GM12801 (cell line): ENCODE results near the gene FDX1.

Source experiments
- CTCF ChIP-seq: IDR thresholded peaks from one replicate; pipeline ENCODE4 v1.5.1; 2011; ENCODE audit warnings: control low read depth; ENCODE audit not compliant: insufficient read length; ENCODE audit errors: extremely low read depth

FDX1 gene

GRCh38 chr11:110450246-110450645 is 20.5 kb downstream of the FDX1 start:
- TF ChIP-seq CTCF: no peak

- no peak for TF ChIP-seq CTCF
Measured at GRCh38 chr11:110452720-110453119, 23.0 kb downstream of the FDX1 start.

- no peak for TF ChIP-seq CTCF
Measured at GRCh38 chr11:110453684-110454354, 24.1 kb downstream of the FDX1 start.

- no peak for TF ChIP-seq CTCF
Measured at GRCh38 chr11:110454609-110455008, 24.9 kb downstream of the FDX1 start.

GRCh38 chr11:110455718-110456117 is 26.0 kb downstream of the FDX1 start:
- TF ChIP-seq CTCF: no peak

GRCh38 chr11:110463153-110463552 is 33.4 kb downstream of the FDX1 start:
- TF ChIP-seq CTCF: no peak

- TF ChIP-seq CTCF: no peak
Measured at GRCh38 chr11:110465231-110465630, 35.5 kb downstream of the FDX1 start.
